PC-3 (cell line): Measurements from ENCODE around the gene ABCC5.

ENCODE experiments used
- CTCF ChIP-seq: fragments of 300-600 bp; sonication (generic); conservative IDR thresholded peaks from 2 replicates; pipeline ENCODE4 v1.5.1; 2017; ENCODE audit warnings: antibody characterized with exemption, low read depth, mild to moderate bottlenecking, low read length
- EZH2 ChIP-seq: fragments of 300-600 bp; sonication (generic); IDR thresholded peaks from one replicate; pipeline ENCODE4 v1.6.1; 2017; ENCODE audit warnings: antibody characterized with exemption, mild to moderate bottlenecking, low read length; ENCODE audit not compliant: unreplicated experiment

DNA sequence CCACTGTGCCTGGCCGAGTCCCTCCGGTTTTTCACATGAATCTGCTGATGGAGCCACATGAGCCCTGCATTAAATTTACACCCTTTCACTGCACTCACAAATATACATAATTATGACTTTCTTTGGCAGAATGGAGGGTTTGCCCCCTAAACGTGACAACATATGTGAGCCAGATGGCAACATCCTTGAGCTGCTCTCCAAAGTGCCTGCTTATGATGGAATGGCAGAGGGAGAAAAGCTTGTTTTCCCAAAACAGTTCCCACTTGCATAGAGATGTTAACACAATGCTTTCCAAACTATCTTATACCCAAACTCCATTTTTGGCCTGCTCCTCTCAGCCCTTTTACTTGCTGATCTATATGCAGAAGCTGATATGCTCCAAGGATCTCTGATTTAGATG is 54.9 kb downstream of the ABCC5 start:
- no peak for TF ChIP-seq EZH2
- no peak for TF ChIP-seq CTCF
